A549 (cell line): Measurements from ENCODE around the gene PKP1. TPM values are rescaled to one million over a fixed set of nuclear protein-coding genes. Genes with fewer than 3 reads are reported as not detected.
A peak's percentile ranks its signal among the peaks of the same experiment; 100 is the strongest.
"Not testable (repeated sequence)": the region's sequence is repeated elsewhere in the genome, so short reads cannot be mapped to it uniquely, and the experiment has no call there.

Source experiments
- ATAC-seq, 2 experiments: fragments of 200-7000 bp in 1 of 2; fragments of >200 bp in 1 of 2; cut with Nextera tagmentation in 1 of 2; cut with Tn5 transposase in 1 of 2; 3 replicates each; pipeline versions ENCODE4 v1.8.0 to v1.9.1; 2018 to 2020; ENCODE audit warnings: mild to moderate bottlenecking in 1 of 2, moderate library complexity in 1 of 2
- CTCF ChIA-PET: fragments of 300-600 bp; sonication (Branson Sonifier 250); formaldehyde crosslinking; extraction: SDS; loops from one replicate; lab custom pipeline; 2021; ENCODE audit warnings: antibody characterized with exemption, inconsistent platforms; lab: Yijun Ruan, JAX
- POLR2A ChIA-PET: fragments of 350-600 bp; formaldehyde crosslinking; extraction: SDS; loops from one replicate; lab custom pipeline; 2021; ENCODE audit warnings: antibody characterized with exemption, inconsistent platforms; lab: Yijun Ruan, JAX
- DNase-seq, 2 experiments: peaks; one replicate each; pipeline versions ENCODE4 v3.0.0 to v3.0.0-alpha.2; 2011 to 2016; ENCODE audit warnings: low read depth in 1 of 2, low spot score in 1 of 2
- FAIRE-seq: peaks from 2 replicates; lab custom pipeline; 2011; peaks lifted over from hg19 to GRCh38; lab: Jason Lieb, UNC
- H3K27ac ChIP-seq, 2 experiments: fragments of >200 bp; sonication (Bioruptor Twin); formaldehyde crosslinking; 3 replicates each; pipeline ENCODE4 v1.5.1; 2016 to 2017
- H3K4me1 ChIP-seq: fragments of >200 bp; sonication (Bioruptor Twin); formaldehyde crosslinking; 3 replicates; pipeline ENCODE4 v1.6.1; 2016
- H3K4me2 ChIP-seq: fragments of >200 bp; sonication (Bioruptor Twin); formaldehyde crosslinking; 3 replicates; pipeline ENCODE4 v1.6.1; 2016
- H3K4me3 ChIP-seq: fragments of >200 bp; sonication (Bioruptor Twin); formaldehyde crosslinking; 3 replicates; pipeline ENCODE4 v1.5.1; 2016
- H3K9me3 ChIP-seq: fragments of >200 bp; sonication (Bioruptor Twin); formaldehyde crosslinking; 3 replicates; pipeline ENCODE4 v1.6.1; 2016
- BCL3 ChIP-seq: fragments of >200 bp; sonication (Bioruptor Twin); formaldehyde crosslinking; IDR thresholded peaks from 3 replicates; pipeline ENCODE4 v1.6.1; 2016
- CTCF ChIP-seq: fragments of >200 bp; sonication (Bioruptor Twin); formaldehyde crosslinking; IDR thresholded peaks from 3 replicates; pipeline ENCODE4 v1.5.1; 2016
- E2F6 ChIP-seq: IDR thresholded peaks from 2 replicates; pipeline ENCODE4 v1.6.1; 2012; ENCODE audit warnings: low read depth, borderline replicate concordance
- EHF ChIP-seq: fragments of 250-450 bp; sonication (Bioruptor Pico); IDR thresholded peaks from 2 replicates; pipeline ENCODE4 v1.5.0; 2020; ENCODE audit warnings: mild to moderate bottlenecking
- ESRRA ChIP-seq: fragments of 150-350 bp; IDR thresholded peaks from 2 replicates; pipeline ENCODE4 v1.6.1; 2014; ENCODE audit warnings: mild to moderate bottlenecking, low read length, borderline replicate concordance
- FOSB ChIP-seq: fragments of 250-450 bp; sonication (Bioruptor Pico); IDR thresholded peaks from 2 replicates; pipeline ENCODE4 v1.5.0; 2020; ENCODE audit warnings: mild to moderate bottlenecking, moderate library complexity
- FOSL2 ChIP-seq, 2 experiments: fragments of 450-650 bp in 1 of 2; fragments of >200 bp in 1 of 2; sonication (Bioruptor Twin) in 1 of 2; formaldehyde crosslinking; IDR thresholded peaks; 2 replicates each; pipeline versions ENCODE4 v1.5.0 to v1.6.1; 2016 to 2020; ENCODE audit warnings: mild to moderate bottlenecking in 1 of 2, moderate library complexity in 1 of 2
- GATA3 ChIP-seq: IDR thresholded peaks from 2 replicates; pipeline ENCODE4 v1.6.1; 2012; ENCODE audit warnings: borderline replicate concordance
- HEYL ChIP-seq: fragments of 250-450 bp; sonication (Bioruptor Pico); IDR thresholded peaks from 2 replicates; pipeline ENCODE4 v1.8.0; 2021; ENCODE audit warnings: mild to moderate bottlenecking, moderate library complexity
- HMGXB4 ChIP-seq: fragments of 250-450 bp; sonication (Bioruptor Pico); IDR thresholded peaks from 2 replicates; pipeline ENCODE4 v1.5.0; 2021; ENCODE audit warnings: mild to moderate bottlenecking, moderate library complexity, borderline replicate concordance
- HOXA7 ChIP-seq: fragments of 250-450 bp; sonication (Bioruptor Pico); IDR thresholded peaks from 2 replicates; pipeline ENCODE4 v1.5.0; 2020; ENCODE audit warnings: mild to moderate bottlenecking, moderate library complexity
- HOXB13 ChIP-seq: fragments of 250-450 bp; sonication (Bioruptor Pico); IDR thresholded peaks from 2 replicates; pipeline ENCODE4 v1.5.0; 2020; ENCODE audit warnings: low read depth, mild to moderate bottlenecking, moderate library complexity
- MAFK ChIP-seq: fragments of 450-650 bp; IDR thresholded peaks from 2 replicates; pipeline ENCODE4 v1.6.1; 2014; ENCODE audit not compliant: partially characterized antibody
- MAX ChIP-seq: IDR thresholded peaks from 2 replicates; pipeline ENCODE4 v1.6.1; 2012
- MAZ ChIP-seq: fragments of 150-350 bp; IDR thresholded peaks from 2 replicates; pipeline ENCODE4 v1.6.1; 2014; ENCODE audit warnings: antibody characterized with exemption, low read depth, low read length, borderline replicate concordance
- MYC ChIP-seq: IDR thresholded peaks from 2 replicates; pipeline ENCODE4 v1.6.1; 2012; ENCODE audit warnings: mild to moderate bottlenecking, inconsistent platforms, low read length, improper control_type of control experiment, borderline replicate concordance
- RARB ChIP-seq: fragments of 250-450 bp; sonication (Bioruptor Pico); IDR thresholded peaks from 2 replicates; pipeline ENCODE4 v1.8.0; 2021; ENCODE audit warnings: mild to moderate bottlenecking, moderate library complexity
- RFX5 ChIP-seq: fragments of 450-650 bp; IDR thresholded peaks from 2 replicates; pipeline ENCODE4 v1.7.1; 2014; ENCODE audit warnings: antibody characterized with exemption, mild to moderate bottlenecking, moderate library complexity
- RNF2 ChIP-seq: fragments of 200-600 bp; sonication (generic); IDR thresholded peaks from 2 replicates; pipeline ENCODE4 v1.6.1; 2016; ENCODE audit warnings: low read depth, mild to moderate bottlenecking, antibody characterized with exemption, moderate library complexity, borderline replicate concordance
- SMC3 ChIP-seq: fragments of >200 bp; sonication (Bioruptor Twin); formaldehyde crosslinking; IDR thresholded peaks from 3 replicates; pipeline ENCODE4 v1.6.1; 2018; ENCODE audit warnings: inconsistent platforms
- TFCP2L1 ChIP-seq: fragments of 250-450 bp; sonication (Bioruptor Pico); IDR thresholded peaks from 2 replicates; pipeline ENCODE4 v1.5.0; 2021; ENCODE audit warnings: mild to moderate bottlenecking
- TP53 ChIP-seq: fragments of 250-450 bp; sonication (Bioruptor Pico); IDR thresholded peaks from 2 replicates; pipeline ENCODE4 v1.5.0; 2021; ENCODE audit warnings: mild to moderate bottlenecking, moderate library complexity
- WGBS: methylation state at CpG from one replicate; pipeline ENCODE4 v1.1.6; 2017; ENCODE audit errors: missing lambda C conversion rate; 5-methylcytosine and 5-hydroxymethylcytosine counted together
- polyA plus RNA-seq, 4 experiments: library from polyadenylated mRNA; depleted of rRNA in 3 of 4; stranded (reverse); fragments of >200 nt; fragmentation: RNase III in 1 of 4; extraction: RNeasy Plus Mini Kit Qiagen cat#74134 plus additional on column Dnase treatment in 1 of 4; gene quantifications; 2 replicates in 3 of 4; 3 replicates in 1 of 4; pipeline ENCODE4 v1.2.3, GENCODE V29; 2011 to 2017

Gene PKP1
- polyA plus RNA-seq, 2 of the 4 experiments (the other 2 are of a cell fraction), result not detected

- no peak for TF ChIP-seq MYC
- TF ChIP-seq ESRRA, result no peak
- no peak for TF ChIP-seq CTCF
- TF ChIP-seq FOSB (CRISPR knock-in tag), result no peak
- TF ChIP-seq TP53 (CRISPR knock-in tag), result no peak
- TF ChIP-seq E2F6, result no peak
- TF ChIP-seq SMC3, result no peak
- TF ChIP-seq RARB, result no peak
- no peak for TF ChIP-seq MAZ
- no peak for TF ChIP-seq MAFK
- FAIRE-seq, result no peak
- POLR2A ChIA-PET, result no interaction called here
- Histone ChIP-seq H3K27ac (peak overlapping the region in 1 of 2 experiments; percentile 63; a peak in 2 of 6 replicates), H3K4me2 (no peak overlapping the region), H3K4me1 (0 out of 3 replicates have a peak, but pooled peaks cover 3% of the 10 kb centered on the region), H3K4me3 (no peak overlapping the region), H3K9me3 (no peaks in the 10 kb centered on the region)
- no peak for ATAC-seq
- CTCF ChIA-PET, result interaction anchor here (0.7 to 8.8 kb wide), 32 partner anchors 10 to 257 kb away, joined by 3 to 480 read pairs (median 11); partner anchors contain the start of gene PKP1
- WGBS, result 79% methylated on average over 15 of the region's 17 CpGs
- DNase-seq, result no peak
Observed at GRCh38 chr1:201255479-201256362, 27.6 kb upstream of the PKP1 start.

GRCh38 chr1:201258132-201258531 is 25.2 kb upstream of the PKP1 start:
- CTCF ChIA-PET, result interaction anchor here (1.0 to 7.9 kb wide), 3 partner anchors 35 to 103 kb away, joined by 3 to 124 read pairs (median 25); no protein-coding TSS in a partner anchor
- POLR2A ChIA-PET, FAIRE-seq: not testable (repeated sequence)

GRCh38 chr1:201258763-201259230 is 24.5 kb upstream of the PKP1 start:
- no peak for FAIRE-seq
- no peak for DNase-seq
- Histone ChIP-seq H3K4me2 (no peak overlapping the region), H3K4me1 (0 out of 3 replicates have a peak, but pooled peaks cover 3% of the 10 kb centered on the region), H3K27ac (no peak overlapping the region), H3K9me3 (no peaks in the 10 kb centered on the region), H3K4me3 (no peak overlapping the region)
- ChIA-PET POLR2A (no interaction called here), CTCF (interaction anchor here (1.0 to 7.9 kb wide), 5 partner anchors 36 to 103 kb away, joined by 3 to 124 read pairs (median 4); no protein-coding TSS in a partner anchor)
- WGBS, result 90% methylated on average over 14 of the region's 14 CpGs
- no peak for ATAC-seq
- no peak for TF ChIP-seq ESRRA
- TF ChIP-seq HMGXB4 (CRISPR knock-in tag), result no peak
- TF ChIP-seq EHF, result no peak
- TF ChIP-seq HEYL (CRISPR knock-in tag), result no peak
- TF ChIP-seq TFCP2L1 (CRISPR knock-in tag), result no peak
- TF ChIP-seq FOSL2 (IDR thresholded peaks at IDR 0.05), result no peak
- TF ChIP-seq FOSL2 (CRISPR knock-in tag; IDR thresholded peaks at IDR 0.05), result no peak
- no peak for TF ChIP-seq RNF2
- TF ChIP-seq GATA3, result no peak
- TF ChIP-seq CTCF, result no peak
- TF ChIP-seq MAX, result no peak
- no peak for TF ChIP-seq BCL3
- TF ChIP-seq RARB, result no peak
- TF ChIP-seq HOXA7 (CRISPR knock-in tag), result no peak
- no peak for TF ChIP-seq HOXB13 (CRISPR knock-in tag)
- no peak for TF ChIP-seq MYC
- no peak for TF ChIP-seq RFX5

More at GRCh38 chr1:201258132-201258531, 25.2 kb upstream of the PKP1 start:
- H3K4me2 ChIP-seq, DNase-seq, ATAC-seq, H3K27ac ChIP-seq, H3K4me1 ChIP-seq, H3K4me3 ChIP-seq, H3K9me3 ChIP-seq: not testable (repeated sequence)
